Skeletal muscle tissue (tissue), 4 donors: ENCODE data around the gene PRMT5. TPM values are rescaled to one million over a fixed set of nuclear protein-coding genes. Genes with fewer than 3 reads are reported as not detected.
"Not testable (repeated sequence)": the region's sequence is repeated elsewhere in the genome, so short reads cannot be mapped to it uniquely, and the experiment has no call there.

Experiments used
- H3K27ac ChIP-seq: one replicate; pipeline ENCODE4 v1.7.0; 2013; ENCODE audit warnings: mild to moderate bottlenecking, low read depth, low read length, inconsistent platforms
- H3K27me3 ChIP-seq, 3 donors: one replicate each; pipeline ENCODE4 v1.7.0; 2013; ENCODE audit warnings: low read length in 3 of 3; ENCODE audit not compliant: control insufficient read depth in 3 of 3, insufficient read depth in 3 of 3
- H3K36me3 ChIP-seq, 3 donors: one replicate each; pipeline ENCODE4 v1.7.0; 2013; ENCODE audit warnings: low read length in 3 of 3; ENCODE audit not compliant: control insufficient read depth in 3 of 3, insufficient read depth in 3 of 3
- H3K4me1 ChIP-seq, 3 donors: one replicate each; pipeline ENCODE4 v1.7.0; 2013; ENCODE audit warnings: low read length in 3 of 3, mild to moderate bottlenecking in 3 of 3; ENCODE audit not compliant: control insufficient read depth in 3 of 3, insufficient read depth in 3 of 3
- H3K4me3 ChIP-seq, 3 donors: one replicate each; pipeline ENCODE4 v1.7.0; 2013; ENCODE audit warnings: low read length in 3 of 3
- H3K9ac ChIP-seq, 3 donors: one replicate each; pipeline ENCODE4 v1.7.0; 2013; ENCODE audit warnings: low read length in 3 of 3, mild to moderate bottlenecking in 3 of 3, moderate library complexity in 2 of 3, low read depth in 1 of 3
- H3K9me3 ChIP-seq, 3 donors: one replicate each; pipeline ENCODE4 v1.7.0; 2013; ENCODE audit warnings: low read length in 3 of 3; ENCODE audit not compliant: control insufficient read depth in 3 of 3
- total RNA-seq: library from RNA; depleted of rRNA; stranded (reverse); fragments of >200 nt; gene quantifications from one replicate; pipeline ENCODE4 v1.2.3, GENCODE V29; 2014
- donor health status: Osteomylitis.

Gene PRMT5
- total RNA-seq, 1 donor from 2014 or later, result 60.0 TPM

DNA sequence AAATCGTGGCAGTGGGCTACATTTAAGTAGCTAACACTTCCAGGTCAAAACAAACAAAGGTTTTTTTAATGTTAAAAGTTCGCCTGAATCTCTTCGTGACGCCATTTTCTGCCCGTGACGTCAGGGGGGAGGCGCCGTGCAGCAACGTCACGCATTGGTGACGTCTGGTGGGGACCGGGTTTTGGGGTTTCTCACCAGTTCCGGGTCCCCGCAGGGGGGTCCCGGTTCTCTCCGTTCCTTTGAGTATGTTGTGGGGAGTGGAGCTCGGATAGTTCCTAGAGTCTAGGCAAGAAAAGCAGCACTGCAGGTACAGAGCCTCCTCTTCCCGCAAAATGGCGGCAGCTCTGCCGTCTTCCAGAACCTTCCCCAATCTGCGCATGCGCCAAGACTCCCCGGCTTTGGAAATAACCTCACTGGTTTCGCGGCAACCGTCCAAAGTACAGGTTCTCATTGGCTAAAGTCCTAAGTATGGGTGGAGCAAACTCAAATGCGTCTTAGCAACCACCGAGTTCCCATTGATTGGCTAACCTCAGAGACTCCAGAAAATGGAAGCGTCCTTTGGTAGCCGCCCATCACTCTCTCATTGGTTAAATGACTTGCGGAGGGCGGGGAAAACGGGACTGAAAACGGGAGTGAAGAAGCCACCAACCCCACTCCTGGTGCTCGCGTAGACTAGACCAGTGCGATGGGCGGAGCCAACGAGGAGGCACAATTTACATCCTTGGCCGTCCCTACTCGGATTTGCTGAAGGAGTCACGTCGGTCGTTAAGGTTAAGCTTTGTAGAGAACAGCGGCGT lies 10.2 kb downstream of the PRMT5 start, which contains the start of gene RBM23:
TSS of gene RBM23 (minus strand) at position 346 of the 797 bp plus-strand sequence.
- Histone ChIP-seq H3K9me3 (no peaks in the 10 kb centered on the region), H3K36me3 (peaks cover 27 to 36% (median 31%) of the 10 kb centered on the region in 3 donors), H3K27me3 (no peaks in the 10 kb centered on the region), H3K4me3 (peak within 1 kb of the TSS; percentile 83 to 97 (median 97)), H3K27ac (peak within 1 kb of the TSS; percentile 99), H3K9ac (peak within 1 kb of the TSS; percentile 97 to 100 (median 98)), H3K4me1 (peaks cover 11 to 19% (median 11%) of the 10 kb centered on the region in 3 donors)

DNA sequence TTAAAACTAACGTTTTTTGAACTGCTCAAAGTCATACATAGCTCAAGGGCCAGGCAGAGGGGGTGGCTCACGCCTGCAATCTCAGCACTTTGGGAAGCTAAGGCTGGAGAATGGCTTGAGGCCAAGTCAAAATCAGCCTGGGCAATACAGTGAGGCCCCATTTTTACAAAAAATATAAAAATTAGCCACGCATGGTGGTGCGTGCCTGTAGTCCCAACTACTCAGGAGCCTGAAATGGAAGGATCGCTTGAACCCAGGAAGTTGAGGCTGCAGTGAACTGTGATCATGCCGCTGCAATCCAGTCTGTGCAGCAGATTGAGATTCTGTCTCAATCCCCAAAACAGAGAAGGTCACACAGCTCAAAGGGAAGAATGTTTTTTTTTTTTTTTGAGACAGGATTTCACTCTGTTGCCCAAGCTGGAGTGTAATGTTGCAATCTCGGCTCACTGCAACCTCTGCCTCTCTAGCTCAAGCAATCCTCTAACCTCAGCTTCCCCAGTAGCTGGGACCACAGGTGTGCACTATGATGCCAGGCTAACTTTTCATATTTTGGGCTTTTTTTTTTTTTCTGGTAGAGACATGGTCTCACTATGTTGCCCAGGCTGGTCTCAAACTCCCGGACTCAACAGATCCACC lies 13.2 kb downstream of the PRMT5 start:
- H3K9ac ChIP-seq, result peak overlapping the region in 1 of 3 donors; percentile 10
- no peak overlapping the region for H3K27ac ChIP-seq
- H3K36me3 ChIP-seq, result peaks cover 8 to 14% (median 11%) of the 10 kb centered on the region in 3 donors
- H3K4me1 ChIP-seq, result peaks cover 11 to 19% (median 11%) of the 10 kb centered on the region in 3 donors
- no peak overlapping the region for H3K4me3 ChIP-seq
- no peaks in the 10 kb centered on the region for H3K9me3 ChIP-seq
- H3K27me3 ChIP-seq, result no peaks in the 10 kb centered on the region

DNA sequence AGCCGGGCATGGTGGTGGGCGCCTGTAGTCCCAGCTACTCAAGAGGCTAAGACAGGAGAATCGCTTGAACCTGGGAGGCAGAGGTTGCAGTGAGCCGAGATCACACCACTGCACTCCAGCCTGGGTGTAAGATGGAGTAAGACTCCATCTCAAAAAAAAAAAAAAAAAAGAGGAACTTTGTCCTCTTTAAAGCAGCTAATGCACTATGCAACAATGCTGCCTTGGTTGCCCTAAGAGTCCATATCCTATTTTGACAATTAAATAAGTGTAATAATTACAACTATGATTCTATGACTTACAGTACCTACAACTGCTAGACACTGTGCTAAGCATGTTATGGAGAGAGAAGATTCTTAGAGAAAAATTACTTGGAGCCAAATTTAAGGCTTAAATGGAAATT lies 14.3 kb downstream of the PRMT5 start:
- not testable (repeated sequence) for H3K36me3 ChIP-seq, H3K9me3 ChIP-seq, H3K27ac ChIP-seq, H3K9ac ChIP-seq, H3K27me3 ChIP-seq, H3K4me3 ChIP-seq
- peaks cover 11 to 19% (median 11%) of the 10 kb centered on the region in 3 donors for H3K4me1 ChIP-seq

DNA sequence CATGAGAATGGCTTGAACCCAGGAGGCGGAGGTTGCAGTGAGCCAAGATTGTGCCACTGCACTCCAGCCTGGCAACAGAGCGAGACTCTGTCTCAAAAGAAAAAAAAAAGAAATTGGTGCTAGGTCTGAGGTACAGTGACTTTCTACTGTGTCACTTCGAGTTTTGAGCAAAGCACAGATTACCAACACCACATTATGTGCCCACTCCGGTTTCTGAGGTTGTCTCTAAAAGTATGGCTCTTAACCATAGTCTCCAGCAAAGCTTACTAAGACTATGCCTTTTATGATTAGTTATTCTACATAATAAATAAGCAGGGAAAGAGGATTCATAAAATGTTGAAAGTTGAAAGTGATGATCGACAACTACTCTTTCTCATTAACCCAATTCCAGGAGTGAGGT lies 18.3 kb downstream of the PRMT5 start:
- H3K9ac ChIP-seq, result no peak overlapping the region
- H3K4me1 ChIP-seq, result peaks cover 0 to 2% (median 1%) of the 10 kb centered on the region in 3 donors
- H3K4me3 ChIP-seq, result no peak overlapping the region
- H3K27me3 ChIP-seq, result no peaks in the 10 kb centered on the region
- H3K9me3 ChIP-seq, result no peaks in the 10 kb centered on the region
- peaks cover 19 to 36% (median 28%) of the 10 kb centered on the region in 3 donors for H3K36me3 ChIP-seq
- no peak overlapping the region for H3K27ac ChIP-seq

DNA sequence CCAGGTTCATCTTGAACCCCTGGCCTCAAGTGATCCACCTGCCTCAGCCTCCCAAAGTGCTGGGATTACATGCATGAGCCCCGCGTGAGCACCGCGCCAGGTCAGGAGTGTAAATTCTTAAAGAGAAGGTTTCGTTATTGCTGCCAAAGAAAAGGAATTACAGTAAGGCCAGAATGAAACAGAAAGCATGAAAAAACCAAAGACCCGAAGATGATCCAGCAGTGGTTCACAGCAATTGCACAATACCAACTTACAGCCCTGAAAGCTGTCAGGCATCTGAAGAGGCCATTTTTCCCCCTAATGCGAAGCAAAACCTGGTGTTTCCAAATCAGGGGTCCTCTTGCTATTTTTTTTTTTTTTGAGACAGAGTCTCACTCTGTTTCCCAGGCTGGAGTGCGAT lies 20.6 kb downstream of the PRMT5 start:
- no peaks in the 10 kb centered on the region for H3K4me1 ChIP-seq
- no peak overlapping the region for H3K9ac ChIP-seq
- H3K9me3 ChIP-seq, result no peaks in the 10 kb centered on the region
- H3K4me3 ChIP-seq, result no peak overlapping the region
- H3K27me3 ChIP-seq, result no peaks in the 10 kb centered on the region
- H3K36me3 ChIP-seq, result peaks cover 43 to 57% (median 48%) of the 10 kb centered on the region in 3 donors
- no peak overlapping the region for H3K27ac ChIP-seq

DNA sequence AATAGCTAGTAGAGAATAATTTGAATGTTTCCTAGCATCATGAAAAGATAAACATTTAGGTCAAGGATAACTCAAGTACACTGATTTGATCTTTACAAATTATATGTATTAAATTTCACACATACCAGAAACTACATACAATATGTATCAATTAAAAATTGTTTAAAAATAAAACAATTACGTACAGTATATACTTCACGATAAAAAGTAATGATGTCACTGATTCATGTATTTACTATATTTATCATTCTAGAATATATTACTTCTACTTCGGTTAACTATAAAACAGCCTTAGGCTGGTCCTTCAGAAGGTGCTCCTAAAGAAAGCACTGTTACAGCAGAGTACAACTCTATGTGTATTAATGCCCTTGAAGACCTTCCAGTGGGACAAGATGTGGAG lies 21.7 kb downstream of the PRMT5 start:
- no peak overlapping the region for H3K9ac ChIP-seq
- no peaks in the 10 kb centered on the region for H3K4me1 ChIP-seq
- peaks cover 50 to 65% (median 56%) of the 10 kb centered on the region in 3 donors for H3K36me3 ChIP-seq
- no peaks in the 10 kb centered on the region for H3K9me3 ChIP-seq
- H3K4me3 ChIP-seq, result no peak overlapping the region
- H3K27me3 ChIP-seq, result no peaks in the 10 kb centered on the region
- H3K27ac ChIP-seq, result no peak overlapping the region

DNA sequence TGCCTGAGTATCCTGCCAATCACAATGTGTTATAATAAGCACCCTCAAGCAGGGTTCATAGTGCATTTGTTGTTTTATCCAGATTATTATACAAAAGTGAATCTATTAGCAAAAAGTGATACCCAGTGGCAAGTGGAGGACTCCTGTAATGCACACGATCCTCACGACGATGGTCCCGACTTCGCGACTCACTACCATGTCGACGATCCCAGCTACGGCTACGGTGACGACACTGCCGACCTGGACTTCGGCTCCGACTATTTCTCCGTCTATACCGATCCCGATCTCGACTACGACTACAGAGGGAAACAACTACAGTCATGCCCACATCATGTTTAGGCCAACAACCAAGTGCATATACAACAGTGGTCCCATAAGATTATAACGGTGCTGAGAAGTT lies 23.1 kb downstream of the PRMT5 start:
- Histone ChIP-seq H3K9ac (no peak overlapping the region), H3K4me1 (no peaks in the 10 kb centered on the region), H3K27ac (no peak overlapping the region), H3K27me3 (no peaks in the 10 kb centered on the region), H3K9me3 (no peaks in the 10 kb centered on the region), H3K36me3 (peaks cover 64 to 76% (median 70%) of the 10 kb centered on the region in 3 donors), H3K4me3 (no peak overlapping the region)

DNA sequence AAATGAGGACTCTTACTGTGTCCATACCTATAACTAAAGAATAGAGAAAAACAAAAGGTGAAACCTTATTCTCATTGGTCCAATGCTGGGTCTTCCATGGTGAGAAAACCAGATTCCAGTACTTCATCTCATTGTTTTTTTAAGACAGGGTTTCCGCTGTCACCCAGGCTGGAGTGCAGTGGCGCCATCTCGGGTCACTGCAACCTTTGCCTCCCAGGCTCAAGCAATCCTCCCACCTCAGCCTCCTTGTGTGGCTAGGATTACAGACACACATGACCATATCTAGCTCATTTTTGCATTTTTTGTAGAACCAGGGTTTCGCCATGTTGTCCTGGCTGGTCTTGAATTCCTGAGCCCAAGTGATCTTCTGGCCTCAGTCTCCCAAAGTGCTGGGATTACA lies 23.5 kb downstream of the PRMT5 start:
- H3K36me3 ChIP-seq, result peaks cover 68 to 78% (median 74%) of the 10 kb centered on the region in 3 donors

DNA sequence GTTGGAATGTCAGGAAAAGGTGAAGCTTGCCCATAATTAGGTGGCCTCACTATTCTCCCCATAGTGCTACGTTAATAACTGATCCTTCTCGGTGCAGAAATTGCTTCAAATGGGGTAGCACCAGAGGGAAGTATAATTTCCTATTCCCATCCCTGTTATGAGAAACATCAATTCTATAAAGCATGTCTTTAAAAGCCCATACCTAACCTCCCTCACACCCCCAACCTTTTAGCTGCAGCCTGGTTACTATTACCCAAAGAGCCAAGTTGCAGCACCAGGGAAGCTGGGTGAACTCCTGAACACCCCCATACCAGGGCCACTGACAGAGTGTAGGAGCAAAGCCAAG lies 25.5 kb downstream of the PRMT5 start:
- H3K27ac ChIP-seq, result no peak overlapping the region
- no peaks in the 10 kb centered on the region for H3K9me3 ChIP-seq
- H3K36me3 ChIP-seq, result peaks cover 60 to 75% (median 68%) of the 10 kb centered on the region in 3 donors
- no peak overlapping the region for H3K4me3 ChIP-seq
- H3K4me1 ChIP-seq, result peaks cover 0 to 2% (median 0%) of the 10 kb centered on the region in 3 donors
- no peak overlapping the region for H3K9ac ChIP-seq
- H3K27me3 ChIP-seq, result no peaks in the 10 kb centered on the region

More for the DNA sequence above, 23.5 kb downstream of the PRMT5 start:
- no peak overlapping the region for H3K9ac ChIP-seq
- no peaks in the 10 kb centered on the region for H3K27me3 ChIP-seq
- H3K9me3 ChIP-seq, result no peaks in the 10 kb centered on the region
- H3K4me1 ChIP-seq, result no peaks in the 10 kb centered on the region
- H3K4me3 ChIP-seq, result no peak overlapping the region
- no peak overlapping the region for H3K27ac ChIP-seq

DNA sequence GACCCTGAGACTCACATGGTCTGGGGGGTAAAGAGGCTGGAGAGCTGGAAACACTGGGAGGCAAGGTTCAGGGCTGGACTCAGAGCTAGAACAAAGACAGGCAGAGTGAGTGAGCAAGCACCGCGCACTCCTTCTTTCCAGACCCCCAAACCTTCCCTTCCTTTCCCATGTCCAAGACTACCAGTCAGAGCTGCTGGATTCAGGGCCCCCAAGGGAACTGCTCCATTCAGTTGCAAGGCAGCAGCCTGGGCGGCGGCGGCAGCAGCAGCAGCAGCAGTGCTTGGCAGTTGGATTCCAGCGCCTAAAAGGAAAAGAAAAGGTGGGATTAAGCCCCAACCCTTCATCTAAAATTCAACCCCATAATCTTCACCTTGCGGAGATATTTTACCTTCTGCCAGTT lies 27.4 kb downstream of the PRMT5 start:
- Histone ChIP-seq H3K9me3 (no peaks in the 10 kb centered on the region), H3K27me3 (no peaks in the 10 kb centered on the region), H3K9ac (no peak overlapping the region), H3K36me3 (peaks cover 55 to 60% (median 59%) of the 10 kb centered on the region in 3 donors), H3K4me1 (peaks cover 0 to 11% (median 0%) of the 10 kb centered on the region in 3 donors), H3K27ac (no peak overlapping the region), H3K4me3 (no peak overlapping the region)
